AG04450 (cell line): ENCODE data around the gene DNAJC21. TPM values are rescaled to one million over a fixed set of nuclear protein-coding genes. Genes with fewer than 3 reads are reported as not detected.

Experiments
- CTCF ChIA-PET: fragments of 300-600, 350-600 bp; formaldehyde crosslinking; extraction: SDS; loops from one replicate; lab custom pipeline; 2022; ENCODE audit warnings: antibody characterized with exemption, inconsistent platforms; lab: Charles Lee
- POLR2A ChIA-PET: fragments of 350-600 bp; formaldehyde crosslinking; extraction: SDS; loops from one replicate; lab custom pipeline; 2021; ENCODE audit warnings: antibody characterized with exemption, inconsistent platforms; lab: Yijun Ruan, JAX
- DNase-seq: peaks from one replicate; pipeline ENCODE4 v3.0.0-alpha.2; 2011; ENCODE audit warnings: low read depth, low spot score
- H3K27ac ChIP-seq: one replicate; pipeline ENCODE4 v1.5.1; 2012; ENCODE audit warnings: low read depth, low read length, control low read depth
- H3K27me3 ChIP-seq: one replicate; pipeline ENCODE4 v1.6.0; 2012; ENCODE audit warnings: low read length; ENCODE audit not compliant: control insufficient read depth, insufficient read depth
- H3K4me3 ChIP-seq: 2 replicates; pipeline ENCODE4 v1.5.1; 2011; ENCODE audit warnings: mild to moderate bottlenecking, low read depth, low read length, control low read depth
- H3K9me3 ChIP-seq: 2 replicates; pipeline ENCODE4 v1.5.1; 2012; ENCODE audit warnings: low read length; ENCODE audit not compliant: control insufficient read depth, insufficient read depth
- CTCF ChIP-seq: IDR thresholded peaks from 2 replicates; pipeline ENCODE4 v1.5.1; 2011; ENCODE audit warnings: low read depth, low read length, control low read depth, inconsistent platforms
- polyA plus RNA-seq: library from polyadenylated mRNA; depleted of rRNA; stranded (reverse); fragments of >200 nt; gene quantifications from 2 replicates; pipeline ENCODE4 v1.2.3, GENCODE V29; 2011

Gene DNAJC21
- polyA plus RNA-seq, 1 experiment = 40.7 TPM

- no peak for DNase-seq
- H3K27me3 ChIP-seq = no peaks in the 10 kb centered on the region
Observed at GRCh38 chr5:34924462-34924765, 4.9 kb upstream of the DNAJC21 start.

GRCh38 chr5:34926318-34926888 lies 3.0 kb upstream of the DNAJC21 start:
- no peak for TF ChIP-seq CTCF
- Histone ChIP-seq H3K27ac (no peak overlapping the region), H3K4me3 (no peak overlapping the region), H3K27me3 (no peaks in the 10 kb centered on the region), H3K9me3 (no peaks in the 10 kb centered on the region; the same call in 1 of the 2 replicates)
- ChIA-PET POLR2A (no interaction called here), CTCF (no interaction called here)
- DNase-seq = no peak

More at GRCh38 chr5:34924462-34924765, 4.9 kb upstream of the DNAJC21 start:
- no peak for TF ChIP-seq CTCF
- ChIA-PET POLR2A (interaction anchor here (1.8 kb wide), 1 partner anchor 10 kb away, joined by 11 read pairs; the partner anchor contains the start of genes BRIX1 and RAD1), CTCF (interaction anchor here (1.2 to 2.2 kb wide), 2 partner anchors 9 to 26 kb away, joined by 3 to 10 read pairs; no protein-coding TSS in a partner anchor)
- Histone ChIP-seq H3K4me3 (no peak overlapping the region), H3K9me3 (no peaks in the 10 kb centered on the region), H3K27ac (no peak overlapping the region)

- H3K4me3 ChIP-seq = no peak overlapping the region
- no peak overlapping the region for H3K27ac ChIP-seq
- ChIA-PET POLR2A (interaction anchor here (2.7 kb wide), 1 partner anchor 12 kb away, joined by 29 read pairs; the partner anchor contains the start of genes BRIX1 and RAD1), CTCF (interaction anchor here (0.7 kb wide), 1 partner anchor 30 kb away, joined by 6 read pairs; no protein-coding TSS in a partner anchor)
- no peaks in the 10 kb centered on the region for H3K27me3 ChIP-seq
- no peak for TF ChIP-seq CTCF
- H3K9me3 ChIP-seq = no peaks in the 10 kb centered on the region; the same call in 1 of the 2 replicates
- DNase-seq = no peak
Observed at GRCh38 chr5:34927785-34928184, 1.6 kb upstream of the DNAJC21 start.

GRCh38 chr5:34928267-34928666 lies 1.1 kb upstream of the DNAJC21 start:
- POLR2A ChIA-PET = interaction anchor here (2.7 kb wide), 1 partner anchor 13 kb away, joined by 29 read pairs; the partner anchor contains the start of genes BRIX1 and RAD1
- CTCF ChIA-PET = interaction anchor here (2.0 kb wide), 1 partner anchor 75 kb away, joined by 6 read pairs; no protein-coding TSS in a partner anchor
- Histone ChIP-seq H3K27me3 (no peaks in the 10 kb centered on the region), H3K4me3 (no peak overlapping the region), H3K27ac (no peak overlapping the region), H3K9me3 (no peaks in the 10 kb centered on the region; the same call in 1 of the 2 replicates)
- no peak for TF ChIP-seq CTCF
- no peak for DNase-seq

GRCh38 chr5:34929720-34930461 lies 532 bp downstream of the DNAJC21 start:
- DNase-seq = no peak
- H3K27ac ChIP-seq = peak overlapping the region; percentile 77
- ChIA-PET CTCF (interaction anchor here (0.7 to 2.0 kb wide), 4 partner anchors 73 to 997 kb away, joined by 3 to 6 read pairs (median 4); no protein-coding TSS in a partner anchor), POLR2A (interaction anchor here (0.5 to 2.7 kb wide), 2 partner anchors 14 to 44 kb away, joined by 3 to 29 read pairs; partner anchors contain the start of genes BRIX1 and RAD1)
- H3K9me3 ChIP-seq = no peaks in the 10 kb centered on the region; the same call in 1 of the 2 replicates
- peak overlapping the region; percentile 83 for H3K4me3 ChIP-seq
- no peak for TF ChIP-seq CTCF
- no peaks in the 10 kb centered on the region for H3K27me3 ChIP-seq
